ENCODE data around the gene RPGRIP1L. TPM values are rescaled to one million over a fixed set of nuclear protein-coding genes. Genes with fewer than 3 reads are reported as not detected.

RPGRIP1L gene
- total and polyA plus RNA-seq, 2 of the 8 experiments (the other 6 are each of a cell fraction or from before 2014, with no cell fraction given): 4.0 to 13.7 TPM

GRCh38 chr16:53612003-53612402 lies 91.7 kb downstream of the RPGRIP1L start (continued):
- TF ChIP-seq CHD7 (IDR thresholded peaks at IDR 0.05; ENCODE audit: insufficient replicate concordance, low read length) (no peak), GABPA (IDR thresholded peaks at IDR 0.05; ENCODE audit: borderline replicate concordance, insufficient read depth, low read length) (no peak), SIRT6 (IDR thresholded peaks at IDR 0.05; ENCODE audit: low read length) (no peak)

Measured in H1 (cell line).